BJ (cell line): ENCODE data around the gene C11orf91. TPM values are rescaled to one million over a fixed set of nuclear protein-coding genes. Genes with fewer than 3 reads are reported as not detected.
A peak's percentile ranks its signal among the peaks of the same experiment; 100 is the strongest.

Experiments used
- CTCF ChIA-PET: fragments of 350-600 bp; formaldehyde crosslinking; extraction: SDS; loops from one replicate; lab custom pipeline; 2021; ENCODE audit warnings: antibody characterized with exemption, inconsistent platforms; lab: Yijun Ruan, JAX
- POLR2A ChIA-PET: fragments of 300-600 bp; sonication (Branson Sonifier 250); formaldehyde crosslinking; extraction: SDS; loops from one replicate; lab custom pipeline; 2021; ENCODE audit warnings: antibody characterized with exemption; lab: Charles Lee
- DNase-seq: peaks from one replicate; pipeline ENCODE4 v3.0.0-alpha.2; 2011; ENCODE audit warnings: low read depth
- H3K27me3 ChIP-seq: 2 replicates; pipeline ENCODE4 v1.6.0; 2011; ENCODE audit warnings: low read length; ENCODE audit not compliant: control insufficient read depth, insufficient read depth
- H3K36me3 ChIP-seq: 2 replicates; pipeline ENCODE4 v1.5.1; 2011; ENCODE audit warnings: low read length; ENCODE audit not compliant: control insufficient read depth, insufficient read depth
- H3K4me3 ChIP-seq: 2 replicates; pipeline ENCODE4 v1.5.1; 2011; ENCODE audit warnings: low read depth, mild to moderate bottlenecking, control low read depth, low read length
- polyA plus RNA-seq: library from polyadenylated mRNA; depleted of rRNA; stranded (reverse); fragments of >200 nt; gene quantifications from 2 replicates; pipeline ENCODE4 v1.2.3, GENCODE V29; 2011
- TF ChIP-seq, protein P1 (sequence below): IDR thresholded peaks from 2 replicates; pipeline ENCODE4 v1.5.1; 2011; ENCODE audit warnings: low read depth, mild to moderate bottlenecking, control low read depth, inconsistent platforms, low read length, moderate library complexity; ENCODE audit not compliant: insufficient read depth

Gene C11orf91
- polyA plus RNA-seq, 1 experiment: not detected

DNA sequence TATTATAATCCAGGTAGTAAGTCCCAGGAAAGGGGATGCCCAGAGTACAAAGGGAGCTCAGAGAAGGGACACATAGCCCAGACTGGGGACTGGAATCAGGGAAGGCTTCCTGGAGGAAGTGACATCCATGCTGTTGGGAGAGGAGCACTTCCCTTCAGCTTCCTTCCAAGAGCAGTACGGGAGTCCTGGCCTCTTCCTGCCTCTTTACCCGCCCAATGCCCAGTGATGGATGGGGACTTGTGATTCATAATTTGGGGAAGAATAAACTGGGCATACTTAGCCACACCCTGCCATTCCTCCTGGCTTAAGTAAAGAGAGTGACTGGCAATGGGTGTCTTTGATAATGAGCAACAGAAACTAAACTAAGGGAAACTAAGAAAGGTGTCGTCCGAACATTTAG is 11.5 kb downstream of the C11orf91 start:
- no peaks in the 10 kb centered on the region for H3K27me3 ChIP-seq
- DNase-seq: no peak
- H3K36me3 ChIP-seq: no peaks in the 10 kb centered on the region
- TF ChIP-seq, protein P1, sequence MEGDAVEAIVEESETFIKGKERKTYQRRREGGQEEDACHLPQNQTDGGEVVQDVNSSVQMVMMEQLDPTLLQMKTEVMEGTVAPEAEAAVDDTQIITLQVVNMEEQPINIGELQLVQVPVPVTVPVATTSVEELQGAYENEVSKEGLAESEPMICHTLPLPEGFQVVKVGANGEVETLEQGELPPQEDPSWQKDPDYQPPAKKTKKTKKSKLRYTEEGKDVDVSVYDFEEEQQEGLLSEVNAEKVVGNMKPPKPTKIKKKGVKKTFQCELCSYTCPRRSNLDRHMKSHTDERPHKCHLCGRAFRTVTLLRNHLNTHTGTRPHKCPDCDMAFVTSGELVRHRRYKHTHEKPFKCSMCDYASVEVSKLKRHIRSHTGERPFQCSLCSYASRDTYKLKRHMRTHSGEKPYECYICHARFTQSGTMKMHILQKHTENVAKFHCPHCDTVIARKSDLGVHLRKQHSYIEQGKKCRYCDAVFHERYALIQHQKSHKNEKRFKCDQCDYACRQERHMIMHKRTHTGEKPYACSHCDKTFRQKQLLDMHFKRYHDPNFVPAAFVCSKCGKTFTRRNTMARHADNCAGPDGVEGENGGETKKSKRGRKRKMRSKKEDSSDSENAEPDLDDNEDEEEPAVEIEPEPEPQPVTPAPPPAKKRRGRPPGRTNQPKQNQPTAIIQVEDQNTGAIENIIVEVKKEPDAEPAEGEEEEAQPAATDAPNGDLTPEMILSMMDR: no peak
- no peak overlapping the region for H3K4me3 ChIP-seq
- ChIA-PET CTCF (interaction anchor here (0.9 to 9.2 kb wide), 14 partner anchors 11 to 523 kb away, joined by 3 to 64 read pairs (median 6); partner anchors contain the start of genes CD59 and KIAA1549L), POLR2A (interaction anchor here (0.6 kb wide), 1 partner anchor 350 kb away, joined by 3 read pairs; no protein-coding TSS in a partner anchor)

- TF ChIP-seq, protein P1: peak; percentile 69
- Histone ChIP-seq H3K27me3 (no peaks in the 10 kb centered on the region), H3K4me3 (no peak overlapping the region), H3K36me3 (no peaks in the 10 kb centered on the region)
- ChIA-PET POLR2A (no interaction called here), CTCF (interaction anchor here (0.7 to 9.2 kb wide), 20 partner anchors 9 to 555 kb away, joined by 3 to 64 read pairs (median 5); partner anchors contain the start of gene KIAA1549L)
- DNase-seq: no peak
Observed at GRCh38 chr11:33687733-33688479, 12.7 kb downstream of the C11orf91 start.

DNA sequence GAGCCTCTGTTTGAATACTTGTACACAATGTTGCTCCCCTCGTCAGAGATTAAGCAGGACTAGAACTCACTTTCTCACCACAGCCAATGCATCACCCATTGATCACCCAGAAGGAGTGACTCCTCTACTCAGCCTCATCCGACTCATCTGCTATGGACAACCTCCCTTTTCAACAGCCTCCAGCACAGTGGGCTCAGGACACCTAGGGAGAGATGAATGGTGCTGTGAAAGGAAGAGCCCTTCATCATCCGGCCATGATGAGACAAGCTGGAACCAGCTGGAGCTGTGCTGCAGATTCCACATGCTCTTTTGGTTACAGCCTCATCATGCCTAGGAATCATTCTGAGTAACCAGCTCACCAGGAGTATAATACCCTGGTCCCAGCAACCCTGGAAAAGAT is 15.5 kb downstream of the C11orf91 start:
- DNase-seq: no peak
- POLR2A ChIA-PET: no interaction called here
- CTCF ChIA-PET: interaction anchor here (0.9 to 9.2 kb wide), 8 partner anchors 11 to 325 kb away, joined by 3 to 54 read pairs (median 4); no protein-coding TSS in a partner anchor

DNA sequence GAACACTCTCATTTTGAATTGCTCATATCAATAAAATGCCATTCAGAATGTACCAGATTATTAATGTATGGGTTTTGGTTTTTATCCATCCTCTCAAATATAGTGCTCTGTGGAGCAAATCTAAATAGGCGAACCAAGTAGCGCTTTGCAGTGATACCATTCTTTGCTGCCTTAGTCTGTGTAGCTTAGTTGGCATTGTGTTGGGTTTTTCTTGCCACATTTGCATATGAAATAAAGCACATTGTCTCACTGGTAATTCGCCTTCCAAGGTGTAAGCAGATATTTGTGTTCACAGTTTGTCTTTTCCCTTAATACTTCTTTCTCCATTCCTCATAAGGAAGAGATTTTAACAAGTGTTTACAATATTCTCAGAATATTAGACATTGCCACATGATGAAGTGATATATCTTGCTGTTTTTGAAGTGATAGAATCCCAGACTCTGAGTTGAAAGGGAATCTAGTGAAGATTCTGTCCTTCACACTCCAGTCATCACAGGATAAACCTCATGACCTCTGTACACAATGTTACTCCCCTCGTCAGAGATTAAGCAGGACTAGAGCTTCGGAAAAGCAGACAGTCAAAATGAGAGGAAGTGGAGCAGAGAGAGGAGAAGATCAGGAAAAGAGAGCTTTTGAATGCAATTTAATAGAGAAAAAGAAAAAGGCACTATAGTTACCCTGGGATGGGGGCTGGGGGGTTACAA is 16.5 kb downstream of the C11orf91 start:
- H3K4me3 ChIP-seq: no peak overlapping the region
- no peaks in the 10 kb centered on the region for H3K36me3 ChIP-seq
- no peaks in the 10 kb centered on the region for H3K27me3 ChIP-seq
- CTCF ChIA-PET: interaction anchor here (0.9 to 9.2 kb wide), 4 partner anchors 10 to 320 kb away, joined by 3 to 54 read pairs (median 3); no protein-coding TSS in a partner anchor
- TF ChIP-seq, protein P1: no peak
- POLR2A ChIA-PET: no interaction called here
- no peak for DNase-seq

More for the DNA sequence above, 15.5 kb downstream of the C11orf91 start:
- TF ChIP-seq, protein P1: no peak
- Histone ChIP-seq H3K4me3 (no peak overlapping the region), H3K36me3 (no peaks in the 10 kb centered on the region), H3K27me3 (no peaks in the 10 kb centered on the region)

DNA sequence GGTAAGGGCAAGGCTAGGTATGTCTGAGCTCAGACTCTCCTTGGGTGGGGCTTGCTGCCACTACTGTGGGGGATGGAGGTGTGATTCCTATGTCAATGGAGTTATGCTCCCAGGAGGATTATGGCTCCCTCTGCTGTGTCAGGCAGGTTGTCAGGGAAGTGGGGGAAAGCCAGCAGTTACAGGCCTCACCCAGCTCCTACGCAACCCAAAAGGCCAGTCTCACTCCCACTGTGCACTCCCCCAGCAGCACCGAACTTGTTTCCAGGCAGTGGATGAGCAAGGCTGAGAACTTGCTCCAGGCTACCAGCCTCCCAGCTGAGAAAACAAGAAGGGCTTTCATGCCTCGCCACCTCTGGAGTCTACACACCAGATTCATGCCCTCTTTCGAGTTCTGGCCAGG is 18.2 kb downstream of the C11orf91 start:
- CTCF ChIA-PET: interaction anchor here (0.8 to 9.2 kb wide), 5 partner anchors 124 to 337 kb away, joined by 3 to 54 read pairs (median 3); no protein-coding TSS in a partner anchor
- Histone ChIP-seq H3K36me3 (no peaks in the 10 kb centered on the region), H3K4me3 (no peak overlapping the region), H3K27me3 (no peaks in the 10 kb centered on the region)
- POLR2A ChIA-PET: no interaction called here
- TF ChIP-seq, protein P1: peak; percentile 38
- no peak for DNase-seq
